ENCODE data around the gene IL17RC. TPM values are rescaled to one million over a fixed set of nuclear protein-coding genes. Genes with fewer than 3 reads are reported as not detected.
"Not testable (repeated sequence)": the region's sequence is repeated elsewhere in the genome, so short reads cannot be mapped to it uniquely, and the experiment has no call there.

The IL17RC gene
- total RNA-seq, 1 donor from 2014 or later = 39.6 TPM

GRCh38 chr3:9898467-9899241, 18.2 kb upstream of the IL17RC start:
- DNase-seq (ENCODE audit: low read depth) = no peak
- Histone ChIP-seq H3K4me3 (ENCODE audit: low read depth, low read length) (no peak overlapping the region), H3K27me3 (ENCODE audit: control insufficient read depth, insufficient read depth, low read length) (no peaks in the 10 kb centered on the region), H3K36me3 (ENCODE audit: control insufficient read depth, insufficient read depth, low read length) (no peaks in the 10 kb centered on the region)
- no peak for TF ChIP-seq CTCF (IDR thresholded peaks at IDR 0.05; ENCODE audit: insufficient read depth, low read length, poor library complexity, severe bottlenecking)

- no peak overlapping the region for H3K4me3 ChIP-seq (ENCODE audit: low read depth, low read length)
- no peaks in the 10 kb centered on the region for H3K27me3 ChIP-seq (ENCODE audit: control insufficient read depth, insufficient read depth, low read length)
- H3K36me3 ChIP-seq (ENCODE audit: control insufficient read depth, insufficient read depth, low read length) = no peaks in the 10 kb centered on the region
- no peak for DNase-seq (ENCODE audit: low read depth)
- no peak for TF ChIP-seq CTCF (IDR thresholded peaks at IDR 0.05; ENCODE audit: insufficient read depth, low read length, poor library complexity, severe bottlenecking)
Observed at GRCh38 chr3:9899289-9899791, 17.6 kb upstream of the IL17RC start.

GRCh38 chr3:9900965-9901415, 15.9 kb upstream of the IL17RC start:
- not testable (repeated sequence) for H3K36me3 ChIP-seq (ENCODE audit: control insufficient read depth, insufficient read depth, low read length); H3K27me3 ChIP-seq (ENCODE audit: control insufficient read depth, insufficient read depth, low read length); DNase-seq (ENCODE audit: low read depth); H3K4me3 ChIP-seq (ENCODE audit: low read depth, low read length)

- no peak for DNase-seq (ENCODE audit: low read depth)
- H3K27me3 ChIP-seq (ENCODE audit: control insufficient read depth, insufficient read depth, low read length) = no peaks in the 10 kb centered on the region
- no peak overlapping the region for H3K4me3 ChIP-seq (ENCODE audit: low read depth, low read length)
- no peaks in the 10 kb centered on the region for H3K36me3 ChIP-seq (ENCODE audit: control insufficient read depth, insufficient read depth, low read length)
- no peak for TF ChIP-seq CTCF (IDR thresholded peaks at IDR 0.05; ENCODE audit: insufficient read depth, low read length, poor library complexity, severe bottlenecking)
Observed at GRCh38 chr3:9901967-9902366, 14.9 kb upstream of the IL17RC start.

- no peaks in the 10 kb centered on the region for H3K36me3 ChIP-seq (ENCODE audit: control insufficient read depth, insufficient read depth, low read length)
- H3K4me3 ChIP-seq (ENCODE audit: low read depth, low read length) = peak within 1 kb of the TSS; percentile 7
- no peaks in the 10 kb centered on the region for H3K27me3 ChIP-seq (ENCODE audit: control insufficient read depth, insufficient read depth, low read length)
- no peak for TF ChIP-seq CTCF (IDR thresholded peaks at IDR 0.05; ENCODE audit: insufficient read depth, low read length, poor library complexity, severe bottlenecking)
- DNase-seq (ENCODE audit: low read depth) = no peak
Observed at GRCh38 chr3:9902372-9903237, 14.3 kb upstream of the IL17RC start, which contains the start of gene IL17RE. IL17RE (plus strand) TSS chr3:9902848; CDS start chr3:9902933, 85 bp downstream.

- Histone ChIP-seq H3K36me3 (ENCODE audit: control insufficient read depth, insufficient read depth, low read length) (no peaks in the 10 kb centered on the region), H3K4me3 (ENCODE audit: low read depth, low read length) (peak overlapping the region; percentile 7), H3K27me3 (ENCODE audit: control insufficient read depth, insufficient read depth, low read length) (no peaks in the 10 kb centered on the region)
- no peak for DNase-seq (ENCODE audit: low read depth)
- no peak for TF ChIP-seq CTCF (IDR thresholded peaks at IDR 0.05; ENCODE audit: insufficient read depth, low read length, poor library complexity, severe bottlenecking)
Observed at GRCh38 chr3:9903238-9903624, 13.7 kb upstream of the IL17RC start.
